HEK293T (cell line): ENCODE results near the gene SLC25A51.

Source experiments
- ARNT ChIP-seq: fragments of 450-650 bp; IDR thresholded peaks from 2 replicates; pipeline ENCODE4 v1.6.1; 2017; ENCODE audit warnings: mild to moderate bottlenecking
- BHLHE40 ChIP-seq: fragments of 450-650 bp; IDR thresholded peaks from 2 replicates; pipeline ENCODE4 v1.6.1; 2016; ENCODE audit warnings: mild to moderate bottlenecking, moderate library complexity, borderline replicate concordance
- FOXK2 ChIP-seq: fragments of 450-650 bp; IDR thresholded peaks from 2 replicates; pipeline ENCODE4 v1.6.1; 2016; ENCODE audit warnings: mild to moderate bottlenecking
- HDGF ChIP-seq: fragments of 450-650 bp; IDR thresholded peaks from 2 replicates; pipeline ENCODE4 v1.6.1; 2017; ENCODE audit warnings: antibody characterized with exemption, borderline replicate concordance
- L3MBTL2 ChIP-seq: fragments of 450-650 bp; conservative IDR thresholded peaks from 2 replicates; pipeline ENCODE4 v1.6.1; 2016; ENCODE audit warnings: mild to moderate bottlenecking
- LEF1 ChIP-seq: fragments of 450-650 bp; IDR thresholded peaks from 2 replicates; pipeline ENCODE4 v1.6.1; 2017; ENCODE audit warnings: mild to moderate bottlenecking, borderline replicate concordance
- SP1 ChIP-seq: fragments of 450-650 bp; IDR thresholded peaks from 2 replicates; pipeline ENCODE4 v1.6.1; 2017

- no peak for TF ChIP-seq FOXK2
- no peak for TF ChIP-seq L3MBTL2
- TF ChIP-seq SP1 = no peak
- TF ChIP-seq HDGF = no peak
- TF ChIP-seq BHLHE40 = no peak
- no peak for TF ChIP-seq LEF1
- no peak for TF ChIP-seq ARNT
Observed at GRCh38 chr9:37876376-37876775, 27.6 kb downstream of the SLC25A51 start.
